GM19043 (cell line): ENCODE data around the gene SLC7A11.

Experiments
- ATAC-seq: cut with Tn5 transposase; IDR thresholded peaks from one replicate; pipeline ENCODE4 v1.9.1; 2021; ENCODE audit warnings: low read depth; ENCODE audit not compliant: unreplicated experiment

The SLC7A11 gene

DNA sequence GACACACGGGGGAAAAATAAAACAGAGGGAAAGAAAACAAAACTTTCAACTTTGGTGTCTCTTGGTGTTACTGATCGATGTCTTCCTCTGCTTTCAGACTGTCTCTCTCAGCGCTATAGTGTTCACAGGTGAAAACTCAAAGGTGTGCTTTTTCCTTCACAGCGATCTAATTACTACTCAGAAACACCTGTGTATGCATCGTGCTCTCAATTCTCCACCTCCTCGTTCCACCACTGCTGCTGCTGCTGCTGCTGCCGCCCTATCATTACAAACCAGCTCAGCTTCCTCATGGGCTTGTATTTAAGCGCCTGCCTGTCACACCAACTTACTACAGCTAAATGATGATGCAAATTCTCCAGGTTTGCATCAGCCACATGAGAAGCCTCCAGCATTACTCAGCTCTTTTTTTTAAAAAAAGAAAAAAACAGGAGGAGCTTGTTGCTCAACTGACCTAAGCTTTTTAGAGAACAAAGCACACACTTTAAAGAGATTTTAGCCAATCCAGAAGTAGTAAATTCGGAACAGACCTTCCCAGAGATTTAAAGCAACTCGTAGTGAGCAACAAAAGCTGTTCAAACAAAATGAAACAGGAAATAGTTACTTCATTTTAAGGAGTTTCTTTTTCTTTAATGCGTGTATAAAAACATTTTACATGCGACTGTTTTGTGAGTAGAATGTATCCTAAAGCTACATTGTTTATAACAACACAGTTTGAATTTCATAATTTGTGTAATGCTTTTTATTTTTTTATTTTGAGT, at the start of gene SLC7A11:
Gene SLC7A11, minus strand, starts transcription at position 274 of the 758 bp plus-strand sequence. CDS start 280 bp downstream, outside the sequence.
- peak; percentile 98 for ATAC-seq

DNA sequence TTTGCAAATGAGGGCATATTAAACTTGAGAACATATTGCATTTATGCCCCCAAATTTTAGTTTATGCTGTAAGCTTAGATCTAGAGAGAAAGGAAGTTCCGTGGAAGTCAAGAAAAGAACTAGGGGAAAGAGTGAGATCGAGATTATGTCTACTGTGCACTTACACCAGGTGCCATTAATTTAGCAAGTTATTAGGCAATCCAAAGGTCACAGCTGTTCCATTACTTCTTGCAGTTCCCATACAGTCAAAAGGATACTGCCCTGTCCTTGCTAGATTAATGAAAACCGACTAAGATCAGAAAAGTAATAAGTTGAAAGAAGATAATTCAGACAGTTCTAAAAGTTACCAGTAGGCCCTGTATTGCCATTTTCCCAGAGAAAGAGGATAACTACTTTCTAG, 49.3 kb upstream of the SLC7A11 start:
- ATAC-seq = no peak

DNA sequence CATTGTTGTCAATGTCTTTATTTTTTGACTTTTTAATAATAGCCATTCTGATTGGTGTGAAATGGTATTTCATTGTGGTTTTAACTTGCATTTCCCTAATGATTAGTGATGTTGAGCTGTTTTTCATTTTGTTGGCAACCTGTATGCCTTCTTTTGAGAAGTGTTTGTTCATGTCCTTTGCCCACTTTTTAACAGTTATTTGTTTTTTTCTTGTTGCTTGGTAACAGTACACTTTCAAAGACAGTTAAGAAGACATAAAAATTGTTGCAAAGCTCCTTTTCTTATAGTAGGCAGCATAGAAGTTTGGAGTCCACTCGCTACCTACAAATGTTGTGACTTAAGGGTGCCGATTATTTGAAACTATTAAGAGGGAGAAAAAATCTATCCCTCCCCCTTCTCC, 48.7 kb upstream of the SLC7A11 start:
- ATAC-seq = no peak

DNA sequence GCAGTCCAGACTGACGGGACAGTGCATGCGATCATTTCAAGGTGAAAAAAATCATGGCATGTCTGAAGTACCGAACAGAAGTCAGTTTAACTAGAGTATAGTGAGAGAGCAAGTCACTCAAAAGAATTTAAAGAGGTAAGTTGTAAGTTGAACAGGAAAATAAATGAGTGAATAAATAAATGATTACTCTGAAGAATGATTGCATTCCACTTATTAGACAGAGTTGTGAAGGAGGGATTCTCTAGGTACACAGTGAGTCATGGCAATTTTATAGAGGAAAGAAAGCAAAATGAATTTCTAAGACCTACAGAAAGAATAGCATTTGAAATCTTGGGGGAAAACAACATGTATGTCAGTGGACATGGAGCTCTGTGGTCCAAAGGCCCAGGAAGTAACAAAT, 37.1 kb upstream of the SLC7A11 start:
- no peak for ATAC-seq

DNA sequence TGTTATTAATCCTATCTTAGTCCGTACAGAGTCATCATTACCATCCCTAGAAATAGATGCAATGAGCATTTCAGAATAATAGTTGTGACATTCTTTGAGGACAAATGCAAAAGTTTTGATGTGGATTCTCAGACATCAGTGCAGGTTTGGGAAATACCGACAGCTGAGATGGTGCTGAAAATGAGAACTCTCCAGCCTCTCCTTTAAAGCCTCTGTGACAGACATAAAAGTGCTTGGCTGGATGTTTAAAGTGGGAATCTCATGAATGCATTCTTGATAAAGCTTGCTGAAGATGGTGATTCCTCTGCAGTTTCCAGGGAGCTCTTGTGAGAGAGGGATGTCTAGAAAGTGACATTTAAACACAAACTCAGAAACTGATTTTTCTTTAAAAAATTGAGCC, 35.0 kb upstream of the SLC7A11 start:
- no peak for ATAC-seq

DNA sequence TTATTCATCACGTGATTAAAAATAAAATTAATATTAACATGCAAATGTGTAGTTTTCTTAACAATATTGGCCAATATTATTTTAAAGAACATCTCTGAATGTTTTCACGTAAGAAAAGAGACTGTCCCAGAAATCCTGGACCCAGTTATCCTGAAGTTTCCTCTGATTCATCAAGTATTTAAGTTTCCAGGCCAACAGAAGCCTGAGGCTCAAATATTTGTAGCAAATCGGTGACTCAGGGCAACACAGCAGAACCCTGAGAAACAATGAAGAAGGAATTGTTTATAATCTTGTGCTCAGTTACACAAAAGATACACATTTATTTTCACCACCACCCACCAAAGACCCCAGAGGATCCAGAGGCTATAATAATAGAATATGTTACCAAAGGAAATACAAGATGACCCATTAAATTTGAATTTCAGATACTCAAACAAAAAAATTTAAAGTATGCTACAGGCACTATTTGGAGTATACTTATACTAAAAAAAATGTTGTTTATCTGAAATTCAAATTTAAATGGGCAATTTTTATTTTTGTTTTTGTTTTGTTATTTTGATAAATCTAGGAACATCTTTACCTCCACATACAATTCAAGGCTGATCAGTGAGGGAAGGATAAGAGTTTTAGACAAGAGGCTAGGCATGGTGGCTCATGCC, 33.9 kb upstream of the SLC7A11 start:
- ATAC-seq = no peak

DNA sequence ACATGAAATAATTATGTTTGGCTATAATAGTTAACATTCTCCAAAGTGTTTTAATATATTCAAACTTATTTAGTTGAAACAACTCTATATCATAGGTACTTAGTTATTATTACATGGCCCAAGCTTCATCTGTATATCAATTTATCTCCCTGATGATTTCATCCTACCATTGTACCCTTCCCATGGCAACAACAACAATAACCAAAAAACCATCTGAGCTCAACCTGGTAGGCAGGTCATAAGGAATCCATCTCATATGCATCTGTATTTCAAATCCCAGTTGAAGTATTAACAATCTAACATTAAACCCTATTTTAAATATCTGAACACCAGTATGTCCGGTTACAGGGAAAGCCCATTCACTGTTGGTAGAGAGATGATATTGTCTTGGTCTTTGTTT, 33.1 kb upstream of the SLC7A11 start:
- ATAC-seq = no peak

DNA sequence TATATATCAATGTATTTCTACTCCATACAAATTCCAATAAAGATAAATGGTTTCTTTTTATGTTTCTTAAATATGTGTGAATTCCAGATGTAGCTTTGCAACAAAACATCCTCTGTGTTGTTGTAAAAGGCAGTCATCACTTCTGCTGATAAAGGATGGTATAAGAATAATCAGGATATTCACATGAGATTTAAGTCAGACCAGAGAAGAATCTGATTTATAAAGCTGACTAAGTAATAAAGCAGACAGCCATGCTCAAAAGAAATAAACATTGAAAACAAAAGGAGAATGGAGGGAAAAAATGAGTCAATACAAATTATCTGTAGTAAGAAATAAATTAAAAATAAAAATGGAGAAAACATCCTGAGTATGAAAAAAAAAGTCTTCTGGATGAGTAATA, 27.0 kb upstream of the SLC7A11 start:
- ATAC-seq = no peak

DNA sequence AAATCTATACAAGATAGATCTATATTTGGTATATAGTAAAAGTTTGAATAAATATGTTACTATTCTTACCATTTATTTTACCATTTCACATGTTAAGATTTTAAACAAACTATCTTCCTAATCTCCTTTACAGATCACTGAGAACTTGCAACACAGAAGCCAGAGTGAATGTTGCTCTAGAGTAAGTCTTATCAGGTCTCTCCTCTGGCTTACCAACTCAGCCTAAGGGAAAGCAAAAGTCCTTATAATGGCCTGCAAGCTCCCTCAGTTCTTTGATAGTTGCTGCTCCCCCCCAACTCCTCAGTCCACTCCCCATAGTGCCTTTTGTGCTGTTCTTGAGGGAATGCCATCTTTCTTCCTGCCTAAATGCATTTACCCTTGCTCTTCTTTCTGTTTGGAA, 25.7 kb upstream of the SLC7A11 start:
- ATAC-seq = no peak

DNA sequence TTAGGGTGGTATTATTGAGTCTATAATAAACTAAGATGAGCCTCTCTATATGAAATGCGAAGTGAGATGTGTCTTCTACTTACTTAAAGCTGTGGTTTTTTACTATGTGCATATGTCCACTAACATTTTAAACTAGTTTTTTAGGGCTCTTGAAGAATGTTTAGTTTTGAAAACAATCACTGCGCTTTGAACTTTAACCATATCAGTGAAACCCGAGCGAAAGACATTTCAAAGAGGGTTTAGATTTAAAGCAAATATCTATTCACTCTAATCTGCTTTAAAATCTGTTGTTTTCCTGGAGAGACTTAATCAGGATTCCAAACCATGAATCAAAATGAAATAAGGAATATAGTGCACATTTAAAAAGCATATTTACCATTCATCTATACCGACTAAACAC, 24.8 kb upstream of the SLC7A11 start:
- no peak for ATAC-seq

DNA sequence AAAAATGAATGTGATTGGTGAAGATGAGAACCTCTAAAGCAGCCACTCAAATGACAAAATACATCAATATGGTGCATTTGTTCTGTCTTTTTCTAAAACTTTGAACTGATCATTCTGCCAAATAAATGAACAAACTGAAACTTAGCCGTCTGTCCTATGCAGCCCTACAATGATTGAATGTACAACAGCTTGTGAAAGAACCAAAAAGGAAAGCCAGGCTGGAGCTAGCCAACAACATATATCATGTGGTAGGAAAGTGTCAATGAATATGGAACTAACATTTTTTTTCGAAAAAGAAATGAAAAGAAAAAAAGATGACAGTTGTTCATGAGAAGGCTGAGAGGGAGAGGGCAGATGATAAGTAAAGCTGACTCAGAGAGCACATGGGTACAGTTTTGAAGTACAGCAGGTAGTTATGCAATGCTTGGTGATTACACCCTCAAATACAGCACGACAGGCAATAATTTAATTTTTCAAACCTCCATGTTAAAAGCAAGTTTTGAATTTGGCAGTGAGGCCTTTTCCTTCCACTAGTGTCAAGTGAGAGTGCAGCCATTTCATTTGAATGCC, 21.2 kb upstream of the SLC7A11 start:
- no peak for ATAC-seq

DNA sequence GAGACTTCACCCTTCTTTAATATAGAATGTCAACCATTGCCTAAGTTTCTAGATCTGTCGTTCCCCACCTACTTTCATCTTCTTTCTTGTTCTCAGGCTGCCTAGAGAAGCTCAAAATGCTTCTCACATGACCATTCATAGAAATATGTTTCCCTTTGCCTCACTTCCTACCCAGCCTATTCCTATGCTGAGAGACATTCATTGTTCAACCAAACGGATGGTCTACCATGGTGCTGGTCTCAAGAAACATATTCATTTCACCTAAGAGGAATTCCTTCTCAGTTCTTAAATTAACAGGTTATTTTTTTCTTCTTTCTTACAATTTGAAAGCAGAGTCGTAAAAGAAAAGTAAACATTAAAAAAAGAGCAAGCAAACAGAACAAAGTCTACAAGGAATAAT, 20.3 kb upstream of the SLC7A11 start:
- no peak for ATAC-seq

DNA sequence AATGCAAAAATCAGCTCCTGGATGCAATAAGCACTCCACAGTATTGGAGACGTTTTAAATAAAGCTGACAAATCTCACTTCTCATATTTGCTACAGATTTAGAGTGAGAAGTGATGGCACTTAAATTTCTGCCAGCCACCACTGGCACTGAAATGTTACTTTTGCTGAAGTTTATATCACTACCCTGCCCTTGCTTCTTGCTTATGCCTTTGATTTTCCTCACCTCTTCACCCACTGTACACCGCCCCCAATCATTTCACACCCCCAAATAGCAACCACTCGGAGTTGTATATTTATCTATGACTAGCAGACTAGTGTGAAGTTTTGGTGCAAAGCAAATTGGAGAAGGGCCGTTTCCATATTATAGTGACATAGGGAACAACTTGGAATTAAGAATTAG, 19.9 kb upstream of the SLC7A11 start:
- ATAC-seq = no peak

DNA sequence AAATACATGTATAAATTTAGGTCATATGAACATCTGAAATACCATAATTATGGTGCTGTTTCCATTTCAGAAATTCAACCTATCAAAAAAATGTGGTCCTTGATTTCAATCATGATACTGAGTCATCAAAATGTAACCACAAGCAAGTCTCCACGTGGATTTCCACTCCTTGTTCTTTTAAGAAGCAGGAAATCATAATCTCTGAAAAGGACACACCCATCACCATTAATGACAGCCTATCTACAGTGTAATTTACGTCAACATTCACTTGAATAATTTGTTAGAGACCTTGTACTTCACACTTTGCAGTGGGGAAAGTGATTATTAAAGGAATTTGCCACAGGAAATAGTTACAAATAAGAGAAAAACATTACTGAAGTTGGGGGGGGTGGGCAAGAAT, 17.7 kb upstream of the SLC7A11 start:
- ATAC-seq = no peak

DNA sequence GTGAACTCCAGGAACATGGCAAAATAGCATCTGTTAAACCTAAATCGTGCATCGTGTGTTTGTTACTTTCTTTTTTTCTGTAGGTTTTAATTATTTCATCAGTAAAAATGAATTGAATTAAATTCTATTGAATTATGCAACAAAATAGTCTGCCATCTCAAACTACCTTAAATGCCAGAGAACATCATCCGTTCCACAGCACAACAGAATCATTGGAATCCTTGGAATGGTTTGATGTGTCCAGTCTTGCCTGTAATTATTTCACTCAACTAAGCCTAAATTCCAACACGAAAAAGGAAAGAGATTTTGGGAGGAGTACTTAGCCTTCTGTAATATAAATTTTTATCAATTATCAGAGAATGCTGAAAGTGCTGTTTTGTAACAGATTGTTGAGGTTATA, 17.1 kb upstream of the SLC7A11 start:
- ATAC-seq = no peak

DNA sequence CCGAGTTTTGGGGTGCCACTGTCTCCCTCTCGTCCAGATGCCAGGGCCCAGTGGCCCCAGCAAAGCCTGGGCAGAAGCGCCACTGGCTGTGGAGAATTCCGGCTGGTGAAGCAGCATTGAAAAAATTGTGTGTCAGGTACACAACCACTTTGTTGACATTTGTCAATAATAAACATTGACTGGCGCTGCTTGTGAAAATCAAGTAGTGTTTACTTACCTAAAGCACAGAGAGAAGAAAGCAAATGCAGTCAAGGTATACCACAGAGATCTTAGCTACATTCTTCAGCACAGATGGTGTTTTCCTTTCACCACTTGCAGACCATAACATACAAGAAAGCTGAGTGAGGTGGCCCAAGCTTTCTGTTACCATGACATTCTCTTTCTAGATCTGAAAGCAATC, 14.5 kb upstream of the SLC7A11 start:
- no peak for ATAC-seq

DNA sequence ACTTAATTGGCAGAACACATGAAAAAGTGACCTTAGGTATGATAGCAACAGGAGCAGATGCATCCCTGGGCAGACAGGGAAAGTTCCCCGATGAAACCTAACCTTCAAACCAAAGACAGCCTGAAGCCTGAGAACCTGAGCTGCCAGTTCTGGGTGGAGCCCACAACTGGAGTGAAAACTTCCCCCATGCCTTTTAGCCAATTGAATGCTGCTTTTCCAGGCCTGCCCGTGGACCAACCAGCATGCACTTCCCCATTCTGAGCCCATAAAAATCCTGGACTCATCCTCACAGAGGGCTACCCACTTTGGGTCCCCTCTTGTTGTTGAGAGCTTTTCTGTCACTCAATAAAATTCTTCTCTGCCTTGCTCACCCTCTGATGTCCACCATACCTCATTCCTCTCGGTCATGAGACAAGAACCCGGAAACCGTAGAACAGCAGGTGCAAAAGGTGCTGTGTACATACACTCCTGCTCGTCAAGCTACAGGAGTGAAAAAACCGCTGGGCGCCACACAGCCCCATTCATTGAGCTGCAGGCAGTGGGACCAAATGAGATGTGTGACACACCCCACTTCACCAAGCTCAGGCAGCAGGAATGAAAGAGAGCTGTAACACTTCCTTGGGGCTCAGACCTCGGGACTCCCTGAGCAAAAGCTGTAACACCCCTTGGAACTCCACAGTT, 13.9 kb upstream of the SLC7A11 start:
- ATAC-seq = no peak

DNA sequence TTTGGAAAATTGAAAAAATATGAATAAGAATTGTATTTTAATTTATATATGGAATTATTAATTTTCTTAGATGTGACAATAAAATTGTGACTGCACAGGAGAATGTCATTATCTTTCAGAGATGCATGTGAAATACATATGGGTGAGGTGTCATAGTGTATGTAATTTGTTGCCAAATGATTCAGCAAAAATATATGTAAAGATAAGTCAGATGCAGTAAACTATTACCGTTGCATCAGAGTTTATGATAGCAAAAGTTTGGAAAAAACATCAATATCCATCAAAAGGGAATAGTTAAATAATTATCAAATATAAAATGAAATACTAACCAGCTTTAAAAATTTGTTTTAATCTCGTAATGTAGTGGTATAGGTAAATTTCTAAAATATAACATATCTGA, 10.4 kb upstream of the SLC7A11 start:
- no peak for ATAC-seq

DNA sequence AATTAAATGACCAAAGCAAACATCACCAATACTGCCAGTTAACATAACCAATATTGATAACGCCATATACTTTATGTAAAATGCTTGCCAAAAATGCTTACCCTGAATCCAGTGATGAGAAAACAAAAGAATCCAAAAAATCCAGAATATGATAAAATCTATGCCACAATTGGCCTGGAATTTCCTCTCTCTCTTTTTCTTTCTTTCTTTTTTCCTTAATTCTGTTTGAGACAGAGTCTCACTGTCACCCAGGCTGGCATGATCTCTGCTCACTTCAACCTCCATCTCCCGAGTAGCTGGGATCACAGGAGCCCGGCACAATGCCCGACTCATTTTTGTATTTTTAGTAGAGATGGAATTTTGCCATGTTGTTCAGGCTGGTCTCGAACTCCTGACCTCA, 9.8 kb upstream of the SLC7A11 start:
- no peak for ATAC-seq

DNA sequence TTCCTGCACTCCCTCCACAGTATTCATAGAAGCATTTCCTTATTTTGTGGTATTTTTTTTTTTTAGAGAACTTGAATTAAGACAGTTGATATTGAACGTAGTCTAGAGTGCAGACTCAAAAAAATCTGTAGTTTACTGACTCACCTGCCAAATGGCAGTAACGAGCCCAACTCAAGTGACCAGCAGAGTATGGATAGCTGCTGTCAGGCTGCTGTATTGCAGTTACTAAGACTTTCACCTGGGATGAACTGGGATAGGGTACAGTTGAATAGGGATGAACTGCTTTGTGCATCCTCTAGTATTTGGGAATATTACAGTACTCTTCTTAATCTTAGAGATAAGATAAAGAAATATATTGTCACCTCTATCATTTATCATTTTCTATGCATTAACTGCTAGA, 7.0 kb upstream of the SLC7A11 start:
- ATAC-seq = no peak

DNA sequence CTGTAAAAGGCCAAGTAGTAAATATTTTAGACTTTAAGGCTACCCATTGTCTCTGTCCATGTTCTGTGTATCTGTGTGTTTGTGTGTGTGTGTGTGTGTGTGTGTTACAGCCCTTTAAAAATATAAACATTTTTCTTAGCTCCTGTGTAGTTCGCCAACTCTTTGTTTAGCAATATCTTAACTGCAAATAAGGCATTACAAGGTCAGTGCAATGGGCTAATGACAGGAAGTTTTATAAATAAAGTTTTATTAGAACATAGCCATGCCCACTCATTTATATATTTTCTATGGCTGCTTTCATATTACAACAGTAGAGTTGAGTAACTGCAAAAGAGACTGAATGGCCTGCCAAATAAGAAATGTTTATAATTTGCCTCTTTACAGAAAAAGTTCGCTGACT, 5.9 kb upstream of the SLC7A11 start:
- ATAC-seq = no peak

DNA sequence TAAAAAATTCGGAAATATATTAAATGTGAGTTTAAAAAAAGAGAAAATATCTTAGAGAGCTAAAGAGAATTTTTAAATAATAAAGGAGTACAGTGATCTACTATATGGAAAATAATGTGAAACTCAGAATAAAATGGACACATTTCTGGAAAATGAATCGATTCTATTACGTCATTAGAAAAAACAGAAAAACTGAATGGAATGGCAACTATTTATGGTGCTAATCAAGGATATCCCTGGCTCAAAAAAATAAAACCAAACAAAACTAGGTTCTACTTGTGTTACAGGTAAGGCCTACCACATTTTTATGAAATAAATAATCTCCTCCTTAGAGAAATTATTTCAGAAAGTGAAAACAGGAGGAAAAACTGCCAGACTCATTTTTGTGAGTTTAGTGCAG, 5.5 kb upstream of the SLC7A11 start:
- no peak for ATAC-seq
